Testis (tissue), 3 donors: ENCODE measurements around the gene PRPSAP1. TPM values are rescaled to one million over a fixed set of nuclear protein-coding genes. Genes with fewer than 3 reads are reported as not detected.
A peak's percentile ranks its signal among the peaks of the same experiment; 100 is the strongest.
"Not testable (repeated sequence)": the region's sequence is repeated elsewhere in the genome, so short reads cannot be mapped to it uniquely, and the experiment has no call there.

ENCODE experiments used
- DNase-seq: peaks from one replicate; pipeline ENCODE4 v3.0.0-alpha.2; 2019
- H3K27ac ChIP-seq, 2 donors: fragments of 200-600 bp; sonication (generic); one replicate each; pipeline ENCODE4 v1.5.1; 2019
- H3K27me3 ChIP-seq: fragments of 200-600 bp; sonication (generic); one replicate; pipeline ENCODE4 v1.5.1; 2019
- H3K36me3 ChIP-seq: fragments of 200-600 bp; sonication (generic); one replicate; pipeline ENCODE4 v1.5.1; 2017; ENCODE audit warnings: low read depth; ENCODE audit errors: missing control alignments
- H3K4me1 ChIP-seq: fragments of 200-600 bp; sonication (generic); one replicate; pipeline ENCODE4 v1.5.1; 2019
- H3K4me3 ChIP-seq, 2 donors: fragments of 200-600 bp; sonication (generic); one replicate each; pipeline ENCODE4 v1.5.1; 2017 to 2019
- H3K9me3 ChIP-seq: fragments of 200-600 bp; sonication (generic); one replicate; pipeline ENCODE4 v1.5.1; 2017
- CTCF ChIP-seq, 3 experiments: fragments of 450-650 bp in 2 of 3; fragments of 200-600 bp in 1 of 3; sonication (generic) in 1 of 3; IDR thresholded peaks; one replicate each; pipeline ENCODE4 v1.5.1; 2016 to 2019; ENCODE audit warnings: antibody characterized with exemption in 3 of 3, mild to moderate bottlenecking in 2 of 3, moderate library complexity in 1 of 3
- POLR2A ChIP-seq: fragments of 450-650 bp; IDR thresholded peaks from one replicate; pipeline ENCODE4 v1.6.1; 2017; ENCODE audit warnings: antibody characterized with exemption, mild to moderate bottlenecking, moderate library complexity
- WGBS, 2 donors: methylation state at CpG; one replicate each; pipeline ENCODE4 v1.1.5; 2018; 5-methylcytosine and 5-hydroxymethylcytosine counted together
- intact Hi-C: fragments of 100-400 bp; cut with DNase I; formaldehyde crosslinking; loops from one replicate; pipeline ENCODE4 v1.15.1; 2023; ENCODE audit warnings: low total_unique reads
- polyA plus RNA-seq: library from polyadenylated mRNA; stranded (reverse); fragments of 350-450 nt; fragmentation: Illumina TruSeq; extraction: RNeasy Lipid Tissue Mini Kit (QIAGEN cat#74804); gene quantifications from one replicate; pipeline ENCODE4 v1.2.3, GENCODE V29; 2014; ENCODE audit warnings: low read depth, low replicate concordance; ENCODE audit not compliant: insufficient read depth
- total RNA-seq, 2 donors: library from RNA; depleted of rRNA; stranded (reverse); fragments of >200 nt; gene quantifications; one replicate each; pipeline ENCODE4 v1.2.3, GENCODE V29; 2016

Gene PRPSAP1
- total and polyA plus RNA-seq, 3 donors from 2014 or later = 132 to 184 (median 152) TPM

- TF ChIP-seq POLR2A (no peak), CTCF (IDR thresholded peaks at IDR 0.05) (no peak)
- no peaks in the 10 kb centered on the region for H3K36me3 ChIP-seq
- H3K27ac ChIP-seq = peak overlapping the region in 1 of 2 donors; percentile 36
- 30 to 40% methylated on average over 9 of the region's 9 CpGs for WGBS, 2 donors
- intact Hi-C loops = no loop called here
- H3K27me3 ChIP-seq = no peaks in the 10 kb centered on the region
- no peak overlapping the region for H3K4me3 ChIP-seq
- H3K9me3 ChIP-seq = no peaks in the 10 kb centered on the region
- H3K4me1 ChIP-seq = peaks cover 16% of the 10 kb centered on the region
- no peak for DNase-seq
Observed at GRCh38 chr17:76351526-76352071, 2.1 kb downstream of the PRPSAP1 start.

- 90% methylated on average over 5 of the region's 5 CpGs for WGBS, 2 donors
- H3K4me1 ChIP-seq = peaks cover 16% of the 10 kb centered on the region
- H3K27ac ChIP-seq = no peak overlapping the region
- H3K4me3 ChIP-seq = no peak overlapping the region
- no peaks in the 10 kb centered on the region for H3K36me3 ChIP-seq
- intact Hi-C loops = no loop called here
- H3K9me3 ChIP-seq = no peaks in the 10 kb centered on the region
- TF ChIP-seq CTCF (IDR thresholded peaks at IDR 0.05) (no peak), POLR2A (no peak)
- no peaks in the 10 kb centered on the region for H3K27me3 ChIP-seq
- DNase-seq = no peak
Observed at GRCh38 chr17:76350463-76350862, 3.3 kb downstream of the PRPSAP1 start.

- H3K27ac ChIP-seq, H3K27me3 ChIP-seq, DNase-seq, intact Hi-C loops, H3K4me3 ChIP-seq, H3K36me3 ChIP-seq, H3K9me3 ChIP-seq: not testable (repeated sequence)
- 93 to 94% methylated on average over 11 of the region's 11 CpGs for WGBS, 2 donors
- H3K4me1 ChIP-seq = peaks cover 10% of the 10 kb centered on the region
Observed at GRCh38 chr17:76346936-76347335, 6.8 kb downstream of the PRPSAP1 start.

- intact Hi-C loops = no loop called here
Observed at GRCh38 chr17:76345377-76345974, 8.2 kb downstream of the PRPSAP1 start.

GRCh38 chr17:76343106-76343505, 10.6 kb downstream of the PRPSAP1 start:
- 87 to 93% methylated on average over 7 of the region's 7 CpGs for WGBS, 2 donors
- no peak overlapping the region for H3K27ac ChIP-seq
- no peak overlapping the region for H3K4me3 ChIP-seq
- H3K9me3 ChIP-seq = no peaks in the 10 kb centered on the region
- TF ChIP-seq POLR2A (no peak), CTCF (IDR thresholded peaks at IDR 0.05) (no peak)
- no peaks in the 10 kb centered on the region for H3K36me3 ChIP-seq
- peaks cover 5% of the 10 kb centered on the region for H3K4me1 ChIP-seq
- DNase-seq = no peak
- H3K27me3 ChIP-seq = no peaks in the 10 kb centered on the region
- intact Hi-C loops = no loop called here

More at GRCh38 chr17:76345377-76345974, 8.2 kb downstream of the PRPSAP1 start:
- no peak overlapping the region for H3K4me3 ChIP-seq
- 65 to 83% methylated on average over 14 of the region's 14 CpGs for WGBS, 2 donors
- no peaks in the 10 kb centered on the region for H3K27me3 ChIP-seq
- H3K27ac ChIP-seq = no peak overlapping the region
- peak; percentile 36 for DNase-seq
- H3K4me1 ChIP-seq = peaks cover 3% of the 10 kb centered on the region
- TF ChIP-seq CTCF (IDR thresholded peaks at IDR 0.05) (no peak), POLR2A (no peak)
- no peaks in the 10 kb centered on the region for H3K36me3 ChIP-seq
- H3K9me3 ChIP-seq = no peaks in the 10 kb centered on the region
